ENCODE data around the gene SLC24A5. TPM values are rescaled to one million over a fixed set of nuclear protein-coding genes. Genes with fewer than 3 reads are reported as not detected.

Gene SLC24A5
- total RNA-seq, 1 experiment from 2014 or later: not detected

- Histone ChIP-seq H3K9me2 (replicated peaks; ENCODE audit: insufficient read depth, low read length) (no peaks in the 10 kb centered on the region), H3K79me2 (ENCODE audit: low read length) (no peaks in the 10 kb centered on the region), H2AFZ (ENCODE audit: low read length) (no peak overlapping the region), H3K27ac (ENCODE audit: low read length) (no peak overlapping the region), H3K4me1 (ENCODE audit: low read length) (peaks cover 7% of the 10 kb centered on the region), H3K4me2 (ENCODE audit: low read depth, low read length, poor library complexity, severe bottlenecking) (no peak overlapping the region), H3K36me3 (ENCODE audit: insufficient read depth, low read length) (peaks cover 37% of the 10 kb centered on the region; the same call in 1 of the 2 replicates), H3K9me3 (ENCODE audit: low read length) (no peaks in the 10 kb centered on the region), H3K4me3 (ENCODE audit: low read length) (no peak overlapping the region), H3K27me3 (ENCODE audit: low read length) (no peaks in the 10 kb centered on the region), H3K9ac (ENCODE audit: low read length) (no peak overlapping the region), H4K20me1 (ENCODE audit: insufficient read depth, low read depth, low read length) (no peaks in the 10 kb centered on the region)
- DNase-seq: no peak
Observed at GRCh38 chr15:48149858-48150257, 29.1 kb downstream of the SLC24A5 start.

GRCh38 chr15:48153526-48153925, 32.7 kb downstream of the SLC24A5 start:
- no peak overlapping the region for H3K9ac ChIP-seq (ENCODE audit: low read length)
- H3K4me1 ChIP-seq (ENCODE audit: low read length): no peaks in the 10 kb centered on the region
- peaks cover 3% of the 10 kb centered on the region; the same call in 1 of the 2 replicates for H3K79me2 ChIP-seq (ENCODE audit: low read length)
- no peak overlapping the region for H3K4me2 ChIP-seq (ENCODE audit: low read depth, low read length, poor library complexity, severe bottlenecking)
- H3K9me2 ChIP-seq (replicated peaks; ENCODE audit: insufficient read depth, low read length): no peaks in the 10 kb centered on the region
- H2AFZ ChIP-seq (ENCODE audit: low read length): no peak overlapping the region
- H3K4me3 ChIP-seq (ENCODE audit: low read length): no peak overlapping the region
- no peak for DNase-seq
- H4K20me1 ChIP-seq (ENCODE audit: insufficient read depth, low read depth, low read length): no peaks in the 10 kb centered on the region
- H3K27ac ChIP-seq (ENCODE audit: low read length): no peak overlapping the region
- H3K9me3 ChIP-seq (ENCODE audit: low read length): no peaks in the 10 kb centered on the region
- H3K27me3 ChIP-seq (ENCODE audit: low read length): no peaks in the 10 kb centered on the region
- H3K36me3 ChIP-seq (ENCODE audit: insufficient read depth, low read length): peaks cover 39% of the 10 kb centered on the region; the same call in 1 of the 2 replicates

GRCh38 chr15:48168616-48169015, 47.8 kb downstream of the SLC24A5 start:
- 0 out of 2 replicates have a peak, but pooled peaks cover 5% of the 10 kb centered on the region for H3K9me2 ChIP-seq (replicated peaks; ENCODE audit: insufficient read depth, low read length)
- no peak overlapping the region for H2AFZ ChIP-seq (ENCODE audit: low read length)
- H3K4me1 ChIP-seq (ENCODE audit: low read length): peaks cover 14% of the 10 kb centered on the region
- no peak overlapping the region for H3K9ac ChIP-seq (ENCODE audit: low read length)
- H3K9me3 ChIP-seq (ENCODE audit: low read length): no peaks in the 10 kb centered on the region
- peaks cover 81% of the 10 kb centered on the region for H3K79me2 ChIP-seq (ENCODE audit: low read length)
- no peak overlapping the region for H3K4me2 ChIP-seq (ENCODE audit: low read depth, low read length, poor library complexity, severe bottlenecking)
- no peaks in the 10 kb centered on the region for H4K20me1 ChIP-seq (ENCODE audit: insufficient read depth, low read depth, low read length)
- no peak overlapping the region for H3K4me3 ChIP-seq (ENCODE audit: low read length)
- no peaks in the 10 kb centered on the region for H3K27me3 ChIP-seq (ENCODE audit: low read length)
- H3K27ac ChIP-seq (ENCODE audit: low read length): no peak overlapping the region
- DNase-seq: peak; percentile 23
- H3K36me3 ChIP-seq (ENCODE audit: insufficient read depth, low read length): peaks cover 41% of the 10 kb centered on the region

- peak; percentile 38 for DNase-seq
- no peaks in the 10 kb centered on the region for H3K27me3 ChIP-seq (ENCODE audit: low read length)
- H3K27ac ChIP-seq (ENCODE audit: low read length): no peak overlapping the region
- H2AFZ ChIP-seq (ENCODE audit: low read length): no peak overlapping the region
- peaks cover 95% of the 10 kb centered on the region for H3K79me2 ChIP-seq (ENCODE audit: low read length)
- no peaks in the 10 kb centered on the region for H3K9me3 ChIP-seq (ENCODE audit: low read length)
- H3K4me3 ChIP-seq (ENCODE audit: low read length): no peak overlapping the region
- peaks cover 27% of the 10 kb centered on the region for H3K4me1 ChIP-seq (ENCODE audit: low read length)
- H3K36me3 ChIP-seq (ENCODE audit: insufficient read depth, low read length): peaks cover 22% of the 10 kb centered on the region; the same call in 1 of the 2 replicates
- H4K20me1 ChIP-seq (ENCODE audit: insufficient read depth, low read depth, low read length): no peaks in the 10 kb centered on the region
- no peak overlapping the region for H3K4me2 ChIP-seq (ENCODE audit: low read depth, low read length, poor library complexity, severe bottlenecking)
- no peaks in the 10 kb centered on the region for H3K9me2 ChIP-seq (replicated peaks; ENCODE audit: insufficient read depth, low read length)
- no peak overlapping the region for H3K9ac ChIP-seq (ENCODE audit: low read length)
Observed at GRCh38 chr15:48170981-48171380, 50.2 kb downstream of the SLC24A5 start.

- H3K27me3 ChIP-seq (ENCODE audit: low read length): no peaks in the 10 kb centered on the region
- DNase-seq: no peak
- no peaks in the 10 kb centered on the region for H3K9me2 ChIP-seq (replicated peaks; ENCODE audit: insufficient read depth, low read length)
- H3K9me3 ChIP-seq (ENCODE audit: low read length): no peaks in the 10 kb centered on the region
- peak overlapping the region; percentile 87 for H3K4me2 ChIP-seq (ENCODE audit: low read depth, low read length, poor library complexity, severe bottlenecking)
- H3K27ac ChIP-seq (ENCODE audit: low read length): no peak overlapping the region
- H3K9ac ChIP-seq (ENCODE audit: low read length): no peak overlapping the region
- H3K4me1 ChIP-seq (ENCODE audit: low read length): peaks cover 46% of the 10 kb centered on the region
- H3K36me3 ChIP-seq (ENCODE audit: insufficient read depth, low read length): no peaks in the 10 kb centered on the region
- H3K4me3 ChIP-seq (ENCODE audit: low read length): no peak overlapping the region
- peaks cover 74% of the 10 kb centered on the region for H3K79me2 ChIP-seq (ENCODE audit: low read length)
- no peaks in the 10 kb centered on the region for H4K20me1 ChIP-seq (ENCODE audit: insufficient read depth, low read depth, low read length)
- H2AFZ ChIP-seq (ENCODE audit: low read length): no peak overlapping the region
Observed at GRCh38 chr15:48175126-48175525, 54.3 kb downstream of the SLC24A5 start.

GRCh38 chr15:48176112-48176511, 55.3 kb downstream of the SLC24A5 start:
- Histone ChIP-seq H3K27ac (ENCODE audit: low read length) (no peak overlapping the region; the same call in 1 of the 2 replicates), H4K20me1 (ENCODE audit: insufficient read depth, low read depth, low read length) (no peaks in the 10 kb centered on the region), H3K4me3 (ENCODE audit: low read length) (peak overlapping the region; percentile 81), H3K79me2 (ENCODE audit: low read length) (peaks cover 64% of the 10 kb centered on the region), H3K9ac (ENCODE audit: low read length) (peak overlapping the region; percentile 72), H2AFZ (ENCODE audit: low read length) (no peak overlapping the region), H3K9me3 (ENCODE audit: low read length) (no peaks in the 10 kb centered on the region), H3K36me3 (ENCODE audit: insufficient read depth, low read length) (no peaks in the 10 kb centered on the region), H3K4me1 (ENCODE audit: low read length) (peaks cover 46% of the 10 kb centered on the region), H3K27me3 (ENCODE audit: low read length) (no peaks in the 10 kb centered on the region), H3K4me2 (ENCODE audit: low read depth, low read length, poor library complexity, severe bottlenecking) (peak overlapping the region; percentile 87), H3K9me2 (replicated peaks; ENCODE audit: insufficient read depth, low read length) (no peaks in the 10 kb centered on the region)
- peak; percentile 39 for DNase-seq

- Histone ChIP-seq H3K9me3 (ENCODE audit: low read length) (no peaks in the 10 kb centered on the region), H4K20me1 (ENCODE audit: insufficient read depth, low read depth, low read length) (no peaks in the 10 kb centered on the region), H3K9ac (ENCODE audit: low read length) (peak overlapping the region; percentile 72), H3K27me3 (ENCODE audit: low read length) (no peaks in the 10 kb centered on the region), H3K36me3 (ENCODE audit: insufficient read depth, low read length) (no peaks in the 10 kb centered on the region), H3K9me2 (replicated peaks; ENCODE audit: insufficient read depth, low read length) (no peaks in the 10 kb centered on the region), H3K79me2 (ENCODE audit: low read length) (peaks cover 57% of the 10 kb centered on the region), H3K4me3 (ENCODE audit: low read length) (peak overlapping the region; percentile 81), H3K4me1 (ENCODE audit: low read length) (peaks cover 44% of the 10 kb centered on the region), H3K27ac (ENCODE audit: low read length) (peak overlapping the region; percentile 5; the same call in 1 of the 2 replicates), H2AFZ (ENCODE audit: low read length) (no peak overlapping the region), H3K4me2 (ENCODE audit: low read depth, low read length, poor library complexity, severe bottlenecking) (peak overlapping the region; percentile 87)
- DNase-seq: no peak
Observed at GRCh38 chr15:48176957-48177356, 56.2 kb downstream of the SLC24A5 start.

GRCh38 chr15:48177383-48177765, 56.6 kb downstream of the SLC24A5 start:
- peak overlapping the region; percentile 5; the same call in 1 of the 2 replicates for H3K27ac ChIP-seq (ENCODE audit: low read length)
- H3K4me2 ChIP-seq (ENCODE audit: low read depth, low read length, poor library complexity, severe bottlenecking): peak overlapping the region; percentile 87

More at GRCh38 chr15:48177383-48177765, 56.6 kb downstream of the SLC24A5 start:
- H3K9me2 ChIP-seq (replicated peaks; ENCODE audit: insufficient read depth, low read length): no peaks in the 10 kb centered on the region
- H3K9me3 ChIP-seq (ENCODE audit: low read length): no peaks in the 10 kb centered on the region
- H4K20me1 ChIP-seq (ENCODE audit: insufficient read depth, low read depth, low read length): no peaks in the 10 kb centered on the region
- peak overlapping the region; percentile 72 for H3K9ac ChIP-seq (ENCODE audit: low read length)
- peaks cover 44% of the 10 kb centered on the region for H3K4me1 ChIP-seq (ENCODE audit: low read length)
- peaks cover 53% of the 10 kb centered on the region for H3K79me2 ChIP-seq (ENCODE audit: low read length)
- peak overlapping the region; percentile 81 for H3K4me3 ChIP-seq (ENCODE audit: low read length)
- no peaks in the 10 kb centered on the region for H3K36me3 ChIP-seq (ENCODE audit: insufficient read depth, low read length)
- DNase-seq: peak; percentile 79
- no peaks in the 10 kb centered on the region for H3K27me3 ChIP-seq (ENCODE audit: low read length)
- peak overlapping the region; percentile 98; the same call in 1 of the 2 replicates for H2AFZ ChIP-seq (ENCODE audit: low read length)
